OCI-LY1 (cell line): Measurements from ENCODE around the gene TNS1.

ENCODE experiments used
- H2AFZ ChIP-seq: fragments of 200-600 bp; sonication (generic), shearing (Covaris generic); 2 replicates; pipeline ENCODE4 v1.6.0; 2014; ENCODE audit warnings: antibody characterized with exemption, mild to moderate bottlenecking, low read length
- H3F3A ChIP-seq: fragments of 200-600 bp; sonication (generic), shearing (Covaris generic); 2 replicates; pipeline ENCODE4 v1.6.0; 2014; ENCODE audit warnings: mild to moderate bottlenecking, antibody characterized with exemption, low read length, moderate library complexity; ENCODE audit not compliant: insufficient read depth
- H3K27ac ChIP-seq: fragments of 200-600 bp; sonication (generic); 2 replicates; pipeline ENCODE4 v1.5.1; 2014; ENCODE audit warnings: low read length, mixed run types, mild to moderate bottlenecking, low read depth; ENCODE audit not compliant: poor library complexity, severe bottlenecking
- H3K27me3 ChIP-seq: fragments of 200-600 bp; sonication (generic); 2 replicates; pipeline ENCODE4 v1.6.0; 2014; ENCODE audit warnings: antibody characterized with exemption, mild to moderate bottlenecking, low read length, moderate library complexity; ENCODE audit not compliant: insufficient read depth
- H3K36me3 ChIP-seq: fragments of 200-600 bp; sonication (generic); 2 replicates; pipeline ENCODE4 v1.6.1; 2014; ENCODE audit warnings: mild to moderate bottlenecking, antibody characterized with exemption, low read length, moderate library complexity, mixed read lengths; ENCODE audit not compliant: insufficient read depth
- H3K4me1 ChIP-seq: fragments of 200-600 bp; sonication (generic); 2 replicates; pipeline ENCODE4 v1.5.1; 2014; ENCODE audit warnings: mild to moderate bottlenecking, low read length, moderate library complexity; ENCODE audit not compliant: insufficient read depth, severe bottlenecking
- H3K4me2 ChIP-seq: fragments of 200-600 bp; sonication (generic), shearing (Covaris generic); 2 replicates; pipeline ENCODE4 v1.6.1; 2014; ENCODE audit warnings: low read length
- H3K4me3 ChIP-seq: fragments of 200-600 bp; sonication (generic); 2 replicates; pipeline ENCODE4 v1.5.1; 2014; ENCODE audit warnings: low read length, low read depth, mild to moderate bottlenecking, mixed read lengths; ENCODE audit not compliant: poor library complexity, severe bottlenecking
- H3K79me2 ChIP-seq: fragments of 200-600 bp; shearing (Covaris generic); 2 replicates; pipeline ENCODE4 v1.6.1; 2016; ENCODE audit warnings: mixed run types, low read length, mixed read lengths; ENCODE audit not compliant: insufficient read depth
- H3K9ac ChIP-seq: fragments of 200-600 bp; sonication (generic), shearing (Covaris generic); 2 replicates; pipeline ENCODE4 v1.6.1; 2014; ENCODE audit warnings: mild to moderate bottlenecking, low read length, mixed read lengths
- H3K9me2 ChIP-seq: fragments of 200-600 bp; sonication (generic), shearing (Covaris generic); 2 replicates; pipeline ENCODE4 v1.6.1; 2014; ENCODE audit warnings: low read depth, mild to moderate bottlenecking, low read length, mixed read lengths
- H3K9me3 ChIP-seq: fragments of 200-600 bp; shearing (Covaris generic); 2 replicates; pipeline ENCODE4 v1.6.1; 2014; ENCODE audit warnings: low read length, mixed read lengths
- H4K20me1 ChIP-seq: fragments of 200-600 bp; sonication (generic), shearing (Covaris generic); 2 replicates; pipeline ENCODE4 v1.6.0; 2016; ENCODE audit warnings: mild to moderate bottlenecking, low read length; ENCODE audit not compliant: insufficient read depth
- EZH2 ChIP-seq: fragments of 200-600 bp; sonication (generic), shearing (Covaris generic); IDR thresholded peaks from 2 replicates; pipeline ENCODE4 v1.8.0; 2017; ENCODE audit warnings: borderline replicate concordance, mixed run types, mild to moderate bottlenecking, antibody characterized with exemption, low read length, moderate library complexity, mixed read lengths
- TF ChIP-seq, protein P1 (sequence below): fragments of 200-600 bp; sonication (generic), shearing (Covaris generic); IDR thresholded peaks from 2 replicates; pipeline ENCODE4 v1.5.1; 2017; ENCODE audit warnings: mild to moderate bottlenecking, antibody characterized with exemption, low read length, moderate library complexity, mixed read lengths

The TNS1 gene

DNA sequence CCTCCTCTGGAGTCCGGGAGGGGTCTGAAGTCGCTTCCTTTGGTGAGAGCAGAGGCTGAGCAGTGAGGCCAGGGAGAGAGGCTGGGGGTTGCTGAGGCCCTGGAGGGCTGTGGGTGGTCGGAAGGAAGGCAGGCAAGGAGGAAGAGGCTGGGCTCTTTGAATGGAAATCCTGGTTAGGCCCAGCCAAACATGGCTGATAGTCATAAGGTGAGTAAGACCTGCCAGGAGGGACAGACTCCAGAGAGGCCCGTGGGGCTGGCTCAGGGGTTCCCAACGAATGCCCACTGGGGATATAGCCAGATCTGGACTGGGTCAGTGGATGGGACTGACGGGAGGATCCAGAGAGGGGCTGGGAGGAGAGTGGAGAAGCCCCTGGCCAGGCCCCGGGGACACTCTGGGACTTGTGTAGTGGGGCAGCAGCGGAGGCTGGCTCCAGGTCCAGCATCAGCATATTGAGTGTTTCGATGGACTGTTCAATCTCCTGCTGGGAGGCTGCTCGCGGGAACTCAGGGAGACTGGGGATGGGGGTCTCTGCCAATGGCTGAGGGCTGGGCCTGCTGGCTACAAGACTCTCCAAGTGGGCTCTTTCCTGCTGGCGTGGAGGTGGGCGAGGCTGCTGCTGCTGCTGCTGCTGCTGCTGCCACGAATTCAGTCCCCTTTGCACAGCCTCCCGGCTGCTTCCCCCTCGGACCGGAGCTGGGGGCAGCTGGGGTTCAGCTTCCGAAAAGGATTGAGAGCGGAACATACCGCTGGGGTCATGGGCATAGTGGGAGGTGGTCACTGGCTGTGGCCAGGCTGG is 155.0 kb downstream of the TNS1 start:
- no peaks in the 10 kb centered on the region for H3K36me3 ChIP-seq
- no peaks in the 10 kb centered on the region for H3K79me2 ChIP-seq
- H2AFZ ChIP-seq, result no peak overlapping the region
- H3K9me2 ChIP-seq, result no peaks in the 10 kb centered on the region
- H3K9ac ChIP-seq, result no peak overlapping the region
- no peak for TF ChIP-seq EZH2
- TF ChIP-seq, protein P1, sequence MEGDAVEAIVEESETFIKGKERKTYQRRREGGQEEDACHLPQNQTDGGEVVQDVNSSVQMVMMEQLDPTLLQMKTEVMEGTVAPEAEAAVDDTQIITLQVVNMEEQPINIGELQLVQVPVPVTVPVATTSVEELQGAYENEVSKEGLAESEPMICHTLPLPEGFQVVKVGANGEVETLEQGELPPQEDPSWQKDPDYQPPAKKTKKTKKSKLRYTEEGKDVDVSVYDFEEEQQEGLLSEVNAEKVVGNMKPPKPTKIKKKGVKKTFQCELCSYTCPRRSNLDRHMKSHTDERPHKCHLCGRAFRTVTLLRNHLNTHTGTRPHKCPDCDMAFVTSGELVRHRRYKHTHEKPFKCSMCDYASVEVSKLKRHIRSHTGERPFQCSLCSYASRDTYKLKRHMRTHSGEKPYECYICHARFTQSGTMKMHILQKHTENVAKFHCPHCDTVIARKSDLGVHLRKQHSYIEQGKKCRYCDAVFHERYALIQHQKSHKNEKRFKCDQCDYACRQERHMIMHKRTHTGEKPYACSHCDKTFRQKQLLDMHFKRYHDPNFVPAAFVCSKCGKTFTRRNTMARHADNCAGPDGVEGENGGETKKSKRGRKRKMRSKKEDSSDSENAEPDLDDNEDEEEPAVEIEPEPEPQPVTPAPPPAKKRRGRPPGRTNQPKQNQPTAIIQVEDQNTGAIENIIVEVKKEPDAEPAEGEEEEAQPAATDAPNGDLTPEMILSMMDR, result no peak
- H3F3A ChIP-seq, result no peaks in the 10 kb centered on the region
- H3K9me3 ChIP-seq, result no peaks in the 10 kb centered on the region
- H3K27me3 ChIP-seq, result no peaks in the 10 kb centered on the region
- H3K4me2 ChIP-seq, result no peak overlapping the region
- H3K4me3 ChIP-seq, result no peak overlapping the region
- H3K4me1 ChIP-seq, result no peaks in the 10 kb centered on the region
- no peak overlapping the region for H3K27ac ChIP-seq
- H4K20me1 ChIP-seq, result no peaks in the 10 kb centered on the region

DNA sequence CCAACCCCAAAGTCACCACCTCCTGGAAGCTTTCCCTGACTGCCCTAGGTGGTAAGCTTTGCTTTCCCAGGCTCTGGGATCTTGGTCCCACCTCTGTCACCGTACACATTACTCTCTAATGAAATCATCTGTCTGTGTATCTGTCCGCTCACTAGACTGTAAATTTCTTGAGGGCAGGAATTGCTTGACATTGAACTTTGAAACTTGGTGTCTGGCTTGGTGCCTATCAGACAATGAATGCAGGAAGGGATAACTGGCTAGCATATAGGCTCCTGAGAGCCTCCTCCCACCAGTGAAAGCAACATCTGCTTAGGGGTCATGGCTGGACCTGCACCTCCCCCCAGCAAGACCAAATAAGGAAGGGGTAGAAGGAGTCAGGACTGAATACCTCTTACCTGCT is 155.7 kb downstream of the TNS1 start:
- H3K4me2 ChIP-seq, result no peak overlapping the region
- no peak overlapping the region for H3K4me3 ChIP-seq
- H3K9ac ChIP-seq, result no peak overlapping the region
- no peaks in the 10 kb centered on the region for H4K20me1 ChIP-seq
- no peak overlapping the region for H3K27ac ChIP-seq
- H3K79me2 ChIP-seq, result no peaks in the 10 kb centered on the region
- no peaks in the 10 kb centered on the region for H3K4me1 ChIP-seq
- no peak overlapping the region for H2AFZ ChIP-seq
- no peaks in the 10 kb centered on the region for H3K36me3 ChIP-seq
- H3F3A ChIP-seq, result no peaks in the 10 kb centered on the region
- no peaks in the 10 kb centered on the region for H3K27me3 ChIP-seq
- no peaks in the 10 kb centered on the region for H3K9me3 ChIP-seq
- no peaks in the 10 kb centered on the region for H3K9me2 ChIP-seq
- TF ChIP-seq, protein P1, result no peak
- no peak for TF ChIP-seq EZH2

DNA sequence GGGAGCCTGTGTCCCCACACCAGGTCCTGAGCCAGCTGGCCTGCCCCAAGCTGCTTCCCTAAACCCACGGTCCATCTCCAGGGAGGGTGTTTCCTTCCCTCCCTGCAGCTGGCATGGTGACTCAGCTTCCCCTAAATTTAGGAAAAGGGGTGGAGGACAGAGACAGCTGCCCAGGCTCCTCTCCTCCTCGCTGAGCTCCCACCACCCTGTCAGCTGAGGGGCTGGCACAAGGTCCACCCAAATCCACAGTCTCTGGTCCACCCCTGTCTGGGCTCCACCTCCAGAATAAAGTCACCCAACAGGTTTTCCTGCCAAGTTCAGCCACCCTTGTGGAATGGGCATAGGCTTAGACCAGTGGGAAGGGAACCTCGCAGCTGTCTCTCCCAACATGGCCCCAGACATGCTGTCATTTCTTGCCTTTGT is 156.5 kb downstream of the TNS1 start:
- H3K4me3 ChIP-seq, result no peak overlapping the region
- no peak overlapping the region for H3K4me2 ChIP-seq
- H3F3A ChIP-seq, result no peaks in the 10 kb centered on the region
- no peak overlapping the region for H2AFZ ChIP-seq
- H4K20me1 ChIP-seq, result no peaks in the 10 kb centered on the region
- no peak overlapping the region for H3K9ac ChIP-seq
- no peaks in the 10 kb centered on the region for H3K79me2 ChIP-seq
- H3K27me3 ChIP-seq, result no peaks in the 10 kb centered on the region
- no peaks in the 10 kb centered on the region for H3K36me3 ChIP-seq
- H3K4me1 ChIP-seq, result no peaks in the 10 kb centered on the region
- no peak for TF ChIP-seq EZH2
- TF ChIP-seq, protein P1, result no peak
- H3K9me3 ChIP-seq, result no peaks in the 10 kb centered on the region
- no peak overlapping the region for H3K27ac ChIP-seq
- H3K9me2 ChIP-seq, result no peaks in the 10 kb centered on the region
